Measurements from ENCODE around the gene HINFP.

GRCh38 chr11:119108146-119108856, 13.1 kb upstream of the HINFP start:
- no peak for TF ChIP-seq GABPA (IDR thresholded peaks at IDR 0.05; ENCODE audit: low read depth)
- no peak for TF ChIP-seq REST (IDR thresholded peaks at IDR 0.05; ENCODE audit: insufficient replicate concordance, low read depth)

Data from HL-60 (cell line).